Fibroblast of skin of left biceps (primary cell): Measurements from ENCODE around the gene OTUB2.

Experiments used
- DNase-seq, 2 experiments: peaks; one replicate each; pipeline ENCODE4 v3.0.0-alpha.2; 2013; ENCODE audit warnings: low read depth in 2 of 2

OTUB2 gene

GRCh38 chr14:94041551-94042346, 15.6 kb downstream of the OTUB2 start:
- no peak for DNase-seq

GRCh38 chr14:94042433-94043091, 16.4 kb downstream of the OTUB2 start:
- no peak for DNase-seq

GRCh38 chr14:94043111-94043755, 17.1 kb downstream of the OTUB2 start:
- no peak for DNase-seq

GRCh38 chr14:94043756-94044475, 17.8 kb downstream of the OTUB2 start:
- DNase-seq = no peak

GRCh38 chr14:94044476-94045091, 18.4 kb downstream of the OTUB2 start:
- no peak for DNase-seq

GRCh38 chr14:94045101-94045500, 19.0 kb downstream of the OTUB2 start:
- DNase-seq = no peak

- DNase-seq = no peak
These were observed 19.6 kb downstream of the OTUB2 start for GRCh38 chr14:94045563-94046345.

GRCh38 chr14:94046696-94047250, 20.6 kb downstream of the OTUB2 start:
- DNase-seq = no peak

GRCh38 chr14:94047581-94047980, 21.4 kb downstream of the OTUB2 start:
- no peak for DNase-seq

- DNase-seq = no peak
These were observed 22.8 kb downstream of the OTUB2 start for GRCh38 chr14:94048691-94049624.

GRCh38 chr14:94049625-94050023, 23.5 kb downstream of the OTUB2 start:
- DNase-seq = no peak

- DNase-seq = no peak
These were observed 24.2 kb downstream of the OTUB2 start for GRCh38 chr14:94050231-94050880.

- no peak for DNase-seq
These were observed 25.0 kb downstream of the OTUB2 start for GRCh38 chr14:94051115-94051514.

GRCh38 chr14:94051779-94052178, 25.6 kb downstream of the OTUB2 start:
- DNase-seq = no peak

- DNase-seq = no peak
These were observed 26.1 kb downstream of the OTUB2 start for GRCh38 chr14:94052199-94052598.

- no peak for DNase-seq
These were observed 26.5 kb downstream of the OTUB2 start for GRCh38 chr14:94052662-94053061.

GRCh38 chr14:94054401-94054800, 28.3 kb downstream of the OTUB2 start:
- no peak for DNase-seq

- DNase-seq = no peak
These were observed 28.8 kb downstream of the OTUB2 start for GRCh38 chr14:94054936-94055335.
